ENCODE measurements around the gene ZNF592. TPM values are rescaled to one million over a fixed set of nuclear protein-coding genes. Genes with fewer than 3 reads are reported as not detected.
A peak's percentile ranks its signal among the peaks of the same experiment; 100 is the strongest.

ZNF592 gene
- total and polyA plus RNA-seq, 2 of the 13 experiments (the other 11 are each of a cell fraction or from before 2014, with no cell fraction given), result 8.2 to 9.8 TPM

DNA sequence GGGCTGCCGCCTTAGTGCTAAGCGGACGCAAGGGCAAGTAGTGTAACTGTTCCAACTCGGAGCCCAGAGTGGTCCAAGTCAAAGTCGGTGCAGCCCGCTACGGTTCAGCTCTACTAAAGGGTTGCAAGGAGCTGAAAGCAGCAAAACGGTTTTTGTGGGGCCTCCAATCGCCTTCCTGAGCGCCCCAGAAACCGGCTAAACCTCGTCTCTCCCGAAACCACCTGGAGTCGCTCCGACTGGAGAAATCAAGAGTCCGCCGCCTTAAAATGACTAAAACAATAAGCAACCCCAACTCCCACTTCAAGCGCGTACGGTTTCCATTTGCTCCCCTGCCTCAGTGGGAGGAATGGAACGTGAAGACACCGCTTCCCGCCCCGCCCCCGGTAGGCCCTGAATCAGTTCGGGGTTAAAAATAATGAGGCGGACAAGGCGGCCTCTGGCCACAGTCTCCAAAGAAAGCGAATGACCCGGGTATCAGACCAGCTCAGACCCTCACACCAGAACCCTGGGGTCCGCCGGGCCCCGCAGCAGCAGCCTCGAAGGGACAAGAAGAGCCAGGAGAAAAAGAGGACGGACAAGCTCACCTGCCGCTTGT lies 32.9 kb upstream of the ZNF592 start (continued):
- TF ChIP-seq, protein P1, sequence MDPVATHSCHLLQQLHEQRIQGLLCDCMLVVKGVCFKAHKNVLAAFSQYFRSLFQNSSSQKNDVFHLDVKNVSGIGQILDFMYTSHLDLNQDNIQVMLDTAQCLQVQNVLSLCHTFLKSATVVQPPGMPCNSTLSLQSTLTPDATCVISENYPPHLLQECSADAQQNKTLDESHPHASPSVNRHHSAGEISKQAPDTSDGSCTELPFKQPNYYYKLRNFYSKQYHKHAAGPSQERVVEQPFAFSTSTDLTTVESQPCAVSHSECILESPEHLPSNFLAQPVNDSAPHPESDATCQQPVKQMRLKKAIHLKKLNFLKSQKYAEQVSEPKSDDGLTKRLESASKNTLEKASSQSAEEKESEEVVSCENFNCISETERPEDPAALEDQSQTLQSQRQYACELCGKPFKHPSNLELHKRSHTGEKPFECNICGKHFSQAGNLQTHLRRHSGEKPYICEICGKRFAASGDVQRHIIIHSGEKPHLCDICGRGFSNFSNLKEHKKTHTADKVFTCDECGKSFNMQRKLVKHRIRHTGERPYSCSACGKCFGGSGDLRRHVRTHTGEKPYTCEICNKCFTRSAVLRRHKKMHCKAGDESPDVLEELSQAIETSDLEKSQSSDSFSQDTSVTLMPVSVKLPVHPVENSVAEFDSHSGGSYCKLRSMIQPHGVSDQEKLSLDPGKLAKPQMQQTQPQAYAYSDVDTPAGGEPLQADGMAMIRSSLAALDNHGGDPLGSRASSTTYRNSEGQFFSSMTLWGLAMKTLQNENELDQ (CRISPR knock-in tag; IDR thresholded peaks at IDR 0.05; ENCODE audit: borderline replicate concordance), result no peak
- TF ChIP-seq CHD2 (IDR thresholded peaks at IDR 0.05; ENCODE audit: low read depth, low read length) (no peak), JDP2 (CRISPR knock-in tag; IDR thresholded peaks at IDR 0.05; ENCODE audit: borderline replicate concordance) (no peak), ZNF850 (CRISPR knock-in tag; conservative IDR thresholded peaks at IDR 0.05) (peak; percentile 91; the same call in 1 of the 2 replicates), FOXO1 (CRISPR knock-in tag; IDR thresholded peaks at IDR 0.05) (no peak), HCFC1 (IDR thresholded peaks at IDR 0.05; ENCODE audit: low read depth, low read length) (no peak), ZNF883 (CRISPR knock-in tag; IDR thresholded peaks at IDR 0.05; ENCODE audit: not compliant biosample characterization) (no peak), ZNF326 (CRISPR knock-in tag; IDR thresholded peaks at IDR 0.05; ENCODE audit: borderline replicate concordance) (no peak), SALL1 (CRISPR knock-in tag; IDR thresholded peaks at IDR 0.05) (no peak), AHDC1 (CRISPR knock-in tag; IDR thresholded peaks at IDR 0.05; ENCODE audit: borderline replicate concordance) (peak; percentile 43; the same call in 1 of the 2 replicates), ZNF143 (CRISPR knock-in tag; IDR thresholded peaks at IDR 0.05) (no peak), HMG20B (CRISPR knock-in tag; conservative IDR thresholded peaks at IDR 0.05) (no peak), ZNF296 (CRISPR knock-in tag; conservative IDR thresholded peaks at IDR 0.05) (0 out of 2 replicates have a peak, but pooled peaks have one; percentile 42), HNRNPL (IDR thresholded peaks at IDR 0.05; ENCODE audit: low read depth, low read length) (no peak)
- TF ChIP-seq, protein P2, sequence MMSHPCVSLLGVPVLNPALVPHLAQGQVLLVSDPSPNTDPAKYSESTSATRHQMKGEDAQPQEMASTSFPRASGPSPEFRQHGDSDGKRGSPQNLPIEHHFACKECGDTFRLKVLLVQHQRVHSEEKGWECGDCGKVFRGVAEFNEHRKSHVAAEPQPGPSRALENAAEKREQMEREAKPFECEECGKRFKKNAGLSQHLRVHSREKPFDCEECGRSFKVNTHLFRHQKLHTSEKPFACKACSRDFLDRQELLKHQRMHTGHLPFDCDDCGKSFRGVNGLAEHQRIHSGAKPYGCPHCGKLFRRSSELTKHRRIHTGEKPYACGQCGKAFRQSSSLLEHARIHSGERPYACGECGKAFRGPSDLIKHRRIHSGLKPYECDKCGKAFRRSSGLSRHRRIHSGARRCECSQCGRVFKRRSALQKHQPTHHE (CRISPR knock-in tag; IDR thresholded peaks at IDR 0.05; ENCODE audit: borderline replicate concordance), result no peak
- TF ChIP-seq, protein P3, sequence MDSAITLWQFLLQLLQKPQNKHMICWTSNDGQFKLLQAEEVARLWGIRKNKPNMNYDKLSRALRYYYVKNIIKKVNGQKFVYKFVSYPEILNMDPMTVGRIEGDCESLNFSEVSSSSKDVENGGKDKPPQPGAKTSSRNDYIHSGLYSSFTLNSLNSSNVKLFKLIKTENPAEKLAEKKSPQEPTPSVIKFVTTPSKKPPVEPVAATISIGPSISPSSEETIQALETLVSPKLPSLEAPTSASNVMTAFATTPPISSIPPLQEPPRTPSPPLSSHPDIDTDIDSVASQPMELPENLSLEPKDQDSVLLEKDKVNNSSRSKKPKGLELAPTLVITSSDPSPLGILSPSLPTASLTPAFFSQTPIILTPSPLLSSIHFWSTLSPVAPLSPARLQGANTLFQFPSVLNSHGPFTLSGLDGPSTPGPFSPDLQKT (CRISPR knock-in tag; IDR thresholded peaks at IDR 0.05; ENCODE audit: borderline replicate concordance), result no peak
